B cell (primary cell): ENCODE measurements around the gene FBXL4. TPM values are rescaled to one million over a fixed set of nuclear protein-coding genes. Genes with fewer than 3 reads are reported as not detected.

ENCODE experiments used
- ATAC-seq: fragments of 200-7000 bp; cut with Tn5 transposase; one replicate; pipeline ENCODE4 v1.10.0; 2021; ENCODE audit warnings: low read depth, mild to moderate bottlenecking, moderate number of reproducible peaks, moderate library complexity
- CTCF ChIA-PET: fragments of 350-600 bp; sonication (Branson Sonifier 250); formaldehyde crosslinking; loops from one replicate; lab custom pipeline; 2021; ENCODE audit warnings: antibody characterized with exemption, inconsistent platforms; lab: Charles Lee
- POLR2A ChIA-PET: fragments of 350-600 bp; sonication (Branson Sonifier 250); formaldehyde crosslinking; loops from one replicate; lab custom pipeline; 2021; ENCODE audit warnings: antibody characterized with exemption; lab: Charles Lee
- DNase-seq: peaks from one replicate; pipeline ENCODE4 v3.0.0; 2013
- H2AFZ ChIP-seq: 2 replicates; pipeline ENCODE4 v1.6.1; 2012; ENCODE audit warnings: mild to moderate bottlenecking, low read depth, low read length; ENCODE audit not compliant: insufficient read depth, poor library complexity, severe bottlenecking
- H3K27ac ChIP-seq, 2 donors: 1 replicate in 1 of 2; 2 replicates in 1 of 2; pipeline ENCODE4 v1.5.1; 2012 to 2013; ENCODE audit warnings: low read length in 2 of 2, mild to moderate bottlenecking in 2 of 2, moderate library complexity in 1 of 2
- H3K27me3 ChIP-seq, 4 experiments: fragments of 200-600 bp in 1 of 4; sonication (generic) in 1 of 4; replicated peaks in 1 of 4; 1 replicate in 2 of 4; 2 replicates in 2 of 4; pipeline versions ENCODE4 v1.6.1 to v1.7.0; 2013 to 2016; ENCODE audit warnings: low read length in 3 of 4, mild to moderate bottlenecking in 2 of 4, mixed read lengths in 1 of 4, moderate library complexity in 1 of 4; ENCODE audit not compliant: insufficient read depth in 4 of 4, control insufficient read depth in 3 of 4; ENCODE audit errors: control extremely low read depth in 1 of 4
- H3K36me3 ChIP-seq, 2 experiments: replicated peaks in 1 of 2; 1 replicate in 1 of 2; 2 replicates in 1 of 2; pipeline versions ENCODE4 v1.6.1 to v1.7.1; 2013; ENCODE audit warnings: low read length in 1 of 2; ENCODE audit not compliant: insufficient read depth in 2 of 2, control insufficient read depth in 1 of 2; ENCODE audit errors: control extremely low read depth in 1 of 2, extremely low read depth in 1 of 2
- H3K4me1 ChIP-seq, 2 donors: fragments of 200-600 bp in 1 of 2; sonication (generic) in 1 of 2; 1 replicate in 1 of 2; 2 replicates in 1 of 2; pipeline versions ENCODE4 v1.5.1 to v1.6.1; 2013 to 2017; ENCODE audit warnings: low read length in 2 of 2; ENCODE audit not compliant: control insufficient read depth in 2 of 2, insufficient read depth in 2 of 2
- H3K4me2 ChIP-seq: replicated peaks from 2 replicates; pipeline ENCODE3; 2012; ENCODE audit warnings: mild to moderate bottlenecking, low read depth, low read length; ENCODE audit not compliant: poor library complexity, severe bottlenecking
- H3K4me3 ChIP-seq, 5 experiments: fragments of 200-600 bp in 1 of 5; sonication (generic) in 1 of 5; 1 replicate in 3 of 5; 2 replicates in 2 of 5; pipeline versions ENCODE4 v1.5.1 to v1.7.0; 2011 to 2016; ENCODE audit warnings: low read length in 4 of 5, mild to moderate bottlenecking in 4 of 5, low read depth in 2 of 5, control low read depth in 1 of 5, moderate library complexity in 1 of 5; ENCODE audit not compliant: insufficient read depth in 1 of 5; ENCODE audit errors: control extremely low read depth in 1 of 5, extremely low read depth in 1 of 5
- H3K79me2 ChIP-seq: fragments of 200-600 bp; sonication (generic); one replicate; pipeline ENCODE4 v1.6.0; 2016; ENCODE audit warnings: low read length; ENCODE audit not compliant: control insufficient read depth, insufficient read depth
- H3K9ac ChIP-seq: fragments of 200-600 bp; sonication (generic); 2 replicates; pipeline ENCODE4 v1.6.1; 2017; ENCODE audit warnings: mild to moderate bottlenecking, low read length, moderate library complexity
- H3K9me3 ChIP-seq, 3 donors: one replicate each; pipeline versions ENCODE4 v1.6.1 to v1.7.1; 2013; ENCODE audit warnings: low read length in 2 of 3; ENCODE audit not compliant: control insufficient read depth in 2 of 3, insufficient read depth in 1 of 3; ENCODE audit errors: control extremely low read depth in 1 of 3
- H4K20me1 ChIP-seq: 2 replicates; pipeline ENCODE4 v1.6.0; 2012; ENCODE audit warnings: mild to moderate bottlenecking, low read length; ENCODE audit not compliant: insufficient read depth, control insufficient read depth, poor library complexity, severe bottlenecking
- H3K27ac Mint-ChIP-seq: one replicate; pipeline ENCODE4 v1.8.0; 2021; ENCODE audit warnings: mixed read lengths
- H3K27me3 Mint-ChIP-seq: one replicate; pipeline ENCODE4 v1.8.0; 2021; ENCODE audit warnings: mixed read lengths
- H3K4me1 Mint-ChIP-seq: one replicate; pipeline ENCODE4 v1.8.0; 2021; ENCODE audit warnings: mixed read lengths
- H3K4me3 Mint-ChIP-seq: one replicate; pipeline ENCODE4 v1.8.0; 2021; ENCODE audit warnings: mixed read lengths
- H3K9me3 Mint-ChIP-seq: one replicate; pipeline ENCODE4 v1.8.0; 2022; ENCODE audit warnings: mixed read lengths; ENCODE audit not compliant: insufficient read depth
- CTCF ChIP-seq: fragments of 200-600 bp; IDR thresholded peaks from one replicate; pipeline ENCODE4 v1.8.0; 2022; ENCODE audit warnings: antibody characterized with exemption, mild to moderate bottlenecking
- EZH2 ChIP-seq: IDR thresholded peaks from 2 replicates; pipeline ENCODE4 v1.6.1; 2012; ENCODE audit warnings: borderline replicate concordance, low read depth, mild to moderate bottlenecking, moderate library complexity, low read length; ENCODE audit not compliant: insufficient read depth, poor library complexity, severe bottlenecking
- WGBS: methylation state at CpG from one replicate; pipeline ENCODE4 v1.1.5; 2013; ENCODE audit warnings: missing lambda C conversion rate; ENCODE audit not compliant: insufficient coverage; 5-methylcytosine and 5-hydroxymethylcytosine counted together
- intact Hi-C: fragments of 100-400 bp; cut with micrococcal nuclease; formaldehyde crosslinking; loops from one replicate; pipeline ENCODE4 v1.10.0; 2022
- polyA plus RNA-seq: library from polyadenylated mRNA; depleted of rRNA; stranded (reverse); fragments of >200 nt; gene quantifications from 2 replicates; pipeline ENCODE4 v1.2.3, GENCODE V29; 2012
- total RNA-seq, 2 donors: library from RNA; stranded (reverse); fragments of 120-200 nt in 1 of 2; gene quantifications; 1 replicate in 1 of 2; 2 replicates in 1 of 2; pipeline versions ENCODE4 v1.2.3 to v1.2.4, GENCODE V29; 2013 to 2022

FBXL4 gene
- total and polyA plus RNA-seq, 2 donors (not counting 1 experiment from before 2014, with no cell fraction given), result 9.2 to 22.0 TPM

- H3K9ac ChIP-seq, result no peak overlapping the region
- no peak overlapping the region for H3K27ac ChIP-seq
- peaks cover 11% of the 10 kb centered on the region for H3K9me3 Mint-ChIP-seq
- CTCF ChIA-PET, result no interaction called here
- POLR2A ChIA-PET, result no interaction called here
- peaks cover 35% of the 10 kb centered on the region for H3K4me1 Mint-ChIP-seq
- peaks cover 26 to 27% of the 10 kb centered on the region in 2 donors for H3K4me1 ChIP-seq
- peaks cover 28% of the 10 kb centered on the region for H4K20me1 ChIP-seq
- peak overlapping the region; percentile 87 for H3K4me2 ChIP-seq
- H3K27ac Mint-ChIP-seq, result peak overlapping the region; percentile 42
- no CpG with 5 or more reads among the region's 3 CpGs for WGBS
- intact Hi-C loops, result loop anchor here (2.0 to 5.0 kb wide), 6 partner anchors 13 to 1937 kb away; partner anchors contain the start of genes ASCC3 and MMS22L
- no peaks in the 10 kb centered on the region for H3K27me3 Mint-ChIP-seq
- peaks cover 0 to 9% (median 5%) of the 10 kb centered on the region in 3 donors for H3K9me3 ChIP-seq
- peaks cover 4 to 7% of the 10 kb centered on the region in 2 experiments for H3K36me3 ChIP-seq
- no peak overlapping the region for H3K4me3 ChIP-seq
- DNase-seq, result peak; percentile 40
- no peaks in the 10 kb centered on the region for H3K27me3 ChIP-seq
- H2AFZ ChIP-seq, result no peak overlapping the region
- H3K4me3 Mint-ChIP-seq, result peak overlapping the region; percentile 32
- no peak for TF ChIP-seq CTCF
- TF ChIP-seq EZH2, result no peak
- ATAC-seq, result no peak
- peaks cover 66% of the 10 kb centered on the region for H3K79me2 ChIP-seq
Observed at GRCh38 chr6:98945311-98946115, 2.2 kb downstream of the FBXL4 start.

- peaks cover 13% of the 10 kb centered on the region for H3K9me3 Mint-ChIP-seq
- no peak for ATAC-seq
- peak overlapping the region in 1 of 2 donors; percentile 7 for H3K27ac ChIP-seq
Observed at GRCh38 chr6:98944598-98945081, 3.1 kb downstream of the FBXL4 start.

More at GRCh38 chr6:98944598-98945081, 3.1 kb downstream of the FBXL4 start:
- Histone ChIP-seq H3K27me3 (no peaks in the 10 kb centered on the region), H3K9me3 (peaks cover 0 to 13% (median 9%) of the 10 kb centered on the region in 3 donors), H3K36me3 (peaks cover 7 to 8% of the 10 kb centered on the region in 2 experiments), H4K20me1 (peaks cover 28% of the 10 kb centered on the region), H3K4me1 (peaks cover 26 to 27% of the 10 kb centered on the region in 2 donors), H2AFZ (no peak overlapping the region), H3K9ac (no peak overlapping the region), H3K4me2 (peak overlapping the region; percentile 87), H3K4me3 (no peak overlapping the region), H3K79me2 (peaks cover 74% of the 10 kb centered on the region)
- ChIA-PET CTCF (no interaction called here), POLR2A (no interaction called here)
- intact Hi-C loops, result loop anchor here (5.0 kb wide), 5 partner anchors 97 to 1938 kb away; partner anchors contain the start of genes ASCC3 and MMS22L
- DNase-seq, result no peak
- 78% methylated on average over 1 of the region's 2 CpGs for WGBS
- Mint-ChIP-seq H3K4me3 (no peak overlapping the region), H3K27me3 (no peaks in the 10 kb centered on the region), H3K4me1 (peaks cover 35% of the 10 kb centered on the region), H3K27ac (no peak overlapping the region)
- no peak for TF ChIP-seq EZH2
- no peak for TF ChIP-seq CTCF
